Keratinocyte (primary cell): ENCODE results near the gene DCP1A. TPM values are rescaled to one million over a fixed set of nuclear protein-coding genes. Genes with fewer than 3 reads are reported as not detected.

Experiments
- DNase-seq: peaks from one replicate; pipeline ENCODE4 v3.0.0-alpha.2; 2011; ENCODE audit warnings: low read depth, missing footprints, low spot score
- FAIRE-seq: peaks from 2 replicates; lab custom pipeline; 2011; peaks lifted over from hg19 to GRCh38; lab: Jason Lieb, UNC
- H2AFZ ChIP-seq: 2 replicates; pipeline ENCODE4 v1.6.0; 2012; ENCODE audit warnings: low read length, control low read depth, inconsistent platforms; ENCODE audit not compliant: control insufficient read depth
- H3K27ac ChIP-seq: 2 replicates; pipeline ENCODE4 v1.5.1; 2011; ENCODE audit warnings: low read length; ENCODE audit not compliant: control insufficient read depth, insufficient read depth
- H3K27me3 ChIP-seq: 3 replicates; pipeline ENCODE4 v1.6.0; 2011; ENCODE audit warnings: low read length; ENCODE audit not compliant: control insufficient read depth, insufficient read depth; ENCODE audit errors: extremely low read depth
- H3K36me3 ChIP-seq, 2 experiments: 2 replicates in 1 of 2; 3 replicates in 1 of 2; pipeline ENCODE4 v1.5.1; 2011; ENCODE audit warnings: low read length in 2 of 2, mild to moderate bottlenecking in 1 of 2; ENCODE audit not compliant: control insufficient read depth in 2 of 2, insufficient read depth in 2 of 2; ENCODE audit errors: extremely low read depth in 1 of 2
- H3K4me1 ChIP-seq: 3 replicates; pipeline ENCODE4 v1.5.1; 2011; ENCODE audit warnings: low read length; ENCODE audit not compliant: control insufficient read depth, insufficient read depth; ENCODE audit errors: extremely low read depth
- H3K4me2 ChIP-seq: 3 replicates; pipeline ENCODE4 v1.6.0; 2011; ENCODE audit warnings: low read depth, low read length; ENCODE audit not compliant: control insufficient read depth, insufficient read depth; ENCODE audit errors: extremely low read depth
- H3K4me3 ChIP-seq, 3 experiments: fragments of 200-600 bp in 1 of 3; sonication (generic) in 1 of 3; 2 replicates in 2 of 3; 3 replicates in 1 of 3; pipeline ENCODE4 v1.5.1; 2011 to 2016; ENCODE audit warnings: low read length in 3 of 3, mild to moderate bottlenecking in 3 of 3, control low read depth in 2 of 3, inconsistent platforms in 1 of 3, low read depth in 1 of 3, mixed read lengths in 1 of 3, mixed run types in 1 of 3, moderate library complexity in 1 of 3; ENCODE audit not compliant: control insufficient read depth in 2 of 3, insufficient read depth in 2 of 3; ENCODE audit errors: extremely low read depth in 1 of 3
- H3K79me2 ChIP-seq: 2 replicates; pipeline ENCODE4 v1.6.0; 2012; ENCODE audit warnings: low read length; ENCODE audit not compliant: control insufficient read depth, insufficient read depth
- H3K9ac ChIP-seq: 3 replicates; pipeline ENCODE4 v1.6.0; 2011; ENCODE audit warnings: low read length; ENCODE audit not compliant: control insufficient read depth, insufficient read depth; ENCODE audit errors: extremely low read depth
- H3K9me1 ChIP-seq: 3 replicates; pipeline ENCODE4 v1.6.0; 2011; ENCODE audit warnings: low read length; ENCODE audit not compliant: control insufficient read depth, insufficient read depth; ENCODE audit errors: extremely low read depth
- H3K9me3 ChIP-seq: 2 replicates; pipeline ENCODE4 v1.5.1; 2012; ENCODE audit warnings: low read depth, low read length; ENCODE audit not compliant: control insufficient read depth
- H4K20me1 ChIP-seq: 3 replicates; pipeline ENCODE4 v1.6.0; 2011; ENCODE audit warnings: low read length; ENCODE audit not compliant: control insufficient read depth, insufficient read depth; ENCODE audit errors: extremely low read depth
- EZH2 ChIP-seq: IDR thresholded peaks from one replicate; pipeline ENCODE4 v1.6.1; 2012; ENCODE audit warnings: inconsistent platforms, mild to moderate bottlenecking, low read length, moderate library complexity
- dilution Hi-C: fragments of 300-500 bp; cut with MboI; formaldehyde crosslinking; loops from one replicate; pipeline ENCODE4 v1.7.0; 2020; ENCODE audit warnings: low sequenced_read_pairs; ENCODE audit not compliant: extremely low pct_ligation_motif_present
- polyA plus RNA-seq, 5 experiments: library from polyadenylated mRNA; depleted of rRNA in 3 of 5; stranded (reverse) in 3 of 5; stranded (forward) in 1 of 5; unstranded in 1 of 5; fragments of >200 nt; gene quantifications; 1 replicate in 1 of 5; 2 replicates in 3 of 5; 3 replicates in 1 of 5; pipeline versions ENCODE4 v1.2.1 to v1.2.3, GENCODE V29; 2011 to 2012; ENCODE audit warnings: missing spikeins in 2 of 5, low read depth in 1 of 5, low replicate concordance in 1 of 5
- TF ChIP-seq, protein P1 (sequence below), 3 experiments: IDR thresholded peaks in 1 of 3; conservative IDR thresholded peaks in 1 of 3; optimal IDR thresholded peaks in 1 of 3; 2 replicates in 2 of 3; 3 replicates in 1 of 3; pipeline versions ENCODE3 to v1.5.1; 2011; ENCODE audit warnings: low read length in 3 of 3, mild to moderate bottlenecking in 3 of 3, moderate library complexity in 2 of 3, control low read depth in 1 of 3, inconsistent platforms in 1 of 3; ENCODE audit not compliant: insufficient read depth in 2 of 3; ENCODE audit errors: extremely low read depth in 1 of 3

DCP1A gene
- polyA plus RNA-seq, 1 donor (not counting 4 experiments of a cell fraction or from before 2014, with no cell fraction given), result 15.0 TPM

- no peak overlapping the region for H3K27ac ChIP-seq
- no peak for FAIRE-seq
- peaks cover 53% of the 10 kb centered on the region for H4K20me1 ChIP-seq
- H3K9me3 ChIP-seq, result no peaks in the 10 kb centered on the region
- TF ChIP-seq, protein P1, sequence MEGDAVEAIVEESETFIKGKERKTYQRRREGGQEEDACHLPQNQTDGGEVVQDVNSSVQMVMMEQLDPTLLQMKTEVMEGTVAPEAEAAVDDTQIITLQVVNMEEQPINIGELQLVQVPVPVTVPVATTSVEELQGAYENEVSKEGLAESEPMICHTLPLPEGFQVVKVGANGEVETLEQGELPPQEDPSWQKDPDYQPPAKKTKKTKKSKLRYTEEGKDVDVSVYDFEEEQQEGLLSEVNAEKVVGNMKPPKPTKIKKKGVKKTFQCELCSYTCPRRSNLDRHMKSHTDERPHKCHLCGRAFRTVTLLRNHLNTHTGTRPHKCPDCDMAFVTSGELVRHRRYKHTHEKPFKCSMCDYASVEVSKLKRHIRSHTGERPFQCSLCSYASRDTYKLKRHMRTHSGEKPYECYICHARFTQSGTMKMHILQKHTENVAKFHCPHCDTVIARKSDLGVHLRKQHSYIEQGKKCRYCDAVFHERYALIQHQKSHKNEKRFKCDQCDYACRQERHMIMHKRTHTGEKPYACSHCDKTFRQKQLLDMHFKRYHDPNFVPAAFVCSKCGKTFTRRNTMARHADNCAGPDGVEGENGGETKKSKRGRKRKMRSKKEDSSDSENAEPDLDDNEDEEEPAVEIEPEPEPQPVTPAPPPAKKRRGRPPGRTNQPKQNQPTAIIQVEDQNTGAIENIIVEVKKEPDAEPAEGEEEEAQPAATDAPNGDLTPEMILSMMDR (optimal IDR thresholded peaks at IDR 0.05 in 1 of 3, IDR thresholded peaks at IDR 0.05 in 1 of 3, conservative IDR thresholded peaks at IDR 0.05 in 1 of 3; ENCODE audit: extremely low read depth in 1 of 3, insufficient read depth in 2 of 3, low read length in 3 of 3), result no peak
- TF ChIP-seq EZH2, result no peak
- peaks cover 18% of the 10 kb centered on the region for H3K4me1 ChIP-seq
- no peak overlapping the region for H3K9ac ChIP-seq
- dilution Hi-C loops, result no loop called here
- H3K27me3 ChIP-seq, result no peaks in the 10 kb centered on the region
- DNase-seq, result no peak
- H3K9me1 ChIP-seq, result peaks cover 16% of the 10 kb centered on the region
- peaks cover 42 to 44% of the 10 kb centered on the region in 2 experiments for H3K36me3 ChIP-seq
- H3K79me2 ChIP-seq, result peaks cover 78% of the 10 kb centered on the region
- no peak overlapping the region for H3K4me2 ChIP-seq
- H2AFZ ChIP-seq, result no peak overlapping the region
- no peak overlapping the region for H3K4me3 ChIP-seq
Measured at GRCh38 chr3:53242642-53243041, 104.7 kb downstream of the DCP1A start.

DNA sequence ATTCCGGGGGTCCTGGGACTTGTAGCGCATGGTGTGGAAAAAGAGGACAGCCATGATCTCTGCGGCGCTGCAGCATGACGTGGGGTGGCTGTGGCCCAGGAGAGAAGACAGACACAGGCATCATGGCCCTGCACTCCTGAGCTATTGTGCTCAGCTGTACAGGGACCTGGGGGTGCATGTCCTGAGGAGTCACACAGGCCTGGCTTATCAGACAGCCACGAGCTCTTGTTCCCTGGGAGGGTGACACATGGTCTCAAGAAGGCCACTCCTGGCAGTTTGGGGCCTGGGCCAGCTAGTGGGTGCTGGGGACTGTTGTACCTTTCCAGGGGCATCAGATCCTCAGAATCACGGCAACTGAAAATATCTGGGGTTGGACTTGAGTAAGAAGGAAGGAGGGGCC lies 105.2 kb downstream of the DCP1A start:
- dilution Hi-C loops, result no loop called here
- no peak overlapping the region for H2AFZ ChIP-seq
- TF ChIP-seq EZH2, result no peak
- TF ChIP-seq, protein P1 (optimal IDR thresholded peaks at IDR 0.05 in 1 of 3, IDR thresholded peaks at IDR 0.05 in 1 of 3, conservative IDR thresholded peaks at IDR 0.05 in 1 of 3; ENCODE audit: extremely low read depth in 1 of 3, insufficient read depth in 2 of 3, low read length in 3 of 3), result no peak
- H3K4me2 ChIP-seq, result no peak overlapping the region
- peaks cover 19% of the 10 kb centered on the region for H3K4me1 ChIP-seq
- H3K27me3 ChIP-seq, result no peaks in the 10 kb centered on the region
- H3K9ac ChIP-seq, result no peak overlapping the region
- H3K79me2 ChIP-seq, result peaks cover 74% of the 10 kb centered on the region
- no peak overlapping the region for H3K4me3 ChIP-seq
- peaks cover 41 to 42% of the 10 kb centered on the region in 2 experiments for H3K36me3 ChIP-seq
- no peaks in the 10 kb centered on the region for H3K9me3 ChIP-seq
- no peak for DNase-seq
- peaks cover 51% of the 10 kb centered on the region for H4K20me1 ChIP-seq
- H3K27ac ChIP-seq, result no peak overlapping the region
- peaks cover 16% of the 10 kb centered on the region for H3K9me1 ChIP-seq
- no peak for FAIRE-seq
